ENCODE measurements around the gene DPP4.

Gene DPP4

DNA sequence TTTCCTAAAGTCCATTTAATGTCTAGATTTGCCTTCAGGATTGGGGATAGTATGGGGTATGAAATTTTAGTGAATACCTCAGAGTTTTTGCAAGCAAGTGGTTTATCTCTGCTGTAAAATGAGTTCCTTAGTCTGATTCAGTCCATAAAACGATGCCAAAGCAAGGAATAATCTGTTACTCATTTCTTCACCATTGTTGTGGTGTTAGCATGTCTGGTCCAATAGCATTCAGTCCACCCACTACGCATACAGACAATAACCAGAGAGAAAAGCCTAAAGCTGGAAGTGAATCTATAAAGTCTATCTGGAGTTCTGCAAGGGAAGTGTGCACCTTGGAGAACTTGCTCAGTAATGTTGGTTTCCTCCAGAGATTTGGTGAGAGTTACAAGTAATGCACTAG is 12.9 kb upstream of the DPP4 start:
- intact Hi-C loops (cut with DNase I), result no loop called here
- no peak for DNase-seq

- intact Hi-C loops (cut with DNase I), result no loop called here
- DNase-seq, result no peak
Measured at GRCh38 chr2:162085090-162085891, 11.3 kb upstream of the DPP4 start.

DNA sequence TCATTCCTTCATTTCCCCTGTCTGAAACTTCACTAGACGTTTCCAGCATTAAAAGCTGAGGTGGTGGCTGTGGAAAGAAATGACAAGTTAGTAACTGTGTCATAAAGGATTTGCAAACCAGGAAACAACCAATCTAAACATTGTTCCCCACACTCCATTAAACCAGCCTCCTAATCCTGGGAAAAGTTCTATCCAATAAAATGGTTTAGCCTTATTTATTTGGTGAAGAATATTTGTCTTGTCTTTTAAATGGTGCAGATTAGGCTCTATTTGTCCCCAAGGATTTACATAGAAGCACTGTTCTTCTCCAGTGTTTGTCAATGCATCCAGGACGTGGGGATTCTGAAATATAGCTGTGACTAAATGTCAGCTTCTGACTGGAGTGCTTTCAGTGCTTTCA is 10.5 kb upstream of the DPP4 start:
- intact Hi-C loops (cut with DNase I), result no loop called here
- no peak for DNase-seq

DNA sequence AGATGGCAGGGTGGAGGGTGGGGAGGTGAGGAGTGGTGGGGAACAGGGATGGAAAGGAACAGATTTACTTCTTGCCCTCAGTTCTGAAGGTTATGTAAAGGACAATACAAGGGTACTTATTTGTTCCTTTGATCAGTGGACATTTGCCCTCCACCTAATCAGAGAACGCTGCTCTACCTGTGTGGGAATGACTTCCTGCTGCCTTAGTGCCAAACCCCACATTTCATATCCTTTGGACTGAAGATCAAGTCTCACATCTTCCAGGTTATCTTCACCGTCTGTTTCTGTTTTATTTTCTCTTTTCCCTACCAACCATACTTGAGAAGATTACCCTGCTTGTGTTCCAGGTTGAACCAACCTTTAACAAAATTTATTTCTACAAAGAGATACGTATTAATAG is 8.7 kb upstream of the DPP4 start:
- intact Hi-C loops (cut with DNase I), result no loop called here
- DNase-seq, result no peak

- DNase-seq, result no peak
- intact Hi-C loops (cut with DNase I), result no loop called here
Measured at GRCh38 chr2:162082036-162082435, 8.0 kb upstream of the DPP4 start.

- no peak for DNase-seq
- intact Hi-C loops (cut with DNase I), result no loop called here
Measured at GRCh38 chr2:162079514-162079913, 5.5 kb upstream of the DPP4 start.

DNA sequence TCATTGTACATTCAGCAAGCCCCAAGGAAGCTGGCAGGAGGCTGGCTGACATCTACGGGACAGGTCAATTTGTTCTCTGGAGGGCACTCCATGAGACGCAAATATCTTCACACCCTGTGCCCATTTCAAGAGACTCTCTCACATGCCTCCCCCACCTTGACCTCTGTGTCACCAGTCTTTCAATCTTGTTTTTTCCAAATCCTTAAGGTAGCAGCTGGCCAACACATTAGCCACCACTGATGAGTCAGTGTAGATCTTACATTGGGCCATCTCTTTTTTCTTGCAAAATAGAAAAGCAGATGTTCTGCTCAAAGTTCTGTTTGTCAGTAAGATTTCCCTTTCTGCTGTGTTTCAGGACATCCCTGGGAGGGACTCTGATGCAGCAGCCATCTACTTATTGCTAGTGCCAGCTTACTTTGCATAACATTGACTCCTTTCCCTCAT is 1.7 kb upstream of the DPP4 start:
- DNase-seq, result no peak

DNA sequence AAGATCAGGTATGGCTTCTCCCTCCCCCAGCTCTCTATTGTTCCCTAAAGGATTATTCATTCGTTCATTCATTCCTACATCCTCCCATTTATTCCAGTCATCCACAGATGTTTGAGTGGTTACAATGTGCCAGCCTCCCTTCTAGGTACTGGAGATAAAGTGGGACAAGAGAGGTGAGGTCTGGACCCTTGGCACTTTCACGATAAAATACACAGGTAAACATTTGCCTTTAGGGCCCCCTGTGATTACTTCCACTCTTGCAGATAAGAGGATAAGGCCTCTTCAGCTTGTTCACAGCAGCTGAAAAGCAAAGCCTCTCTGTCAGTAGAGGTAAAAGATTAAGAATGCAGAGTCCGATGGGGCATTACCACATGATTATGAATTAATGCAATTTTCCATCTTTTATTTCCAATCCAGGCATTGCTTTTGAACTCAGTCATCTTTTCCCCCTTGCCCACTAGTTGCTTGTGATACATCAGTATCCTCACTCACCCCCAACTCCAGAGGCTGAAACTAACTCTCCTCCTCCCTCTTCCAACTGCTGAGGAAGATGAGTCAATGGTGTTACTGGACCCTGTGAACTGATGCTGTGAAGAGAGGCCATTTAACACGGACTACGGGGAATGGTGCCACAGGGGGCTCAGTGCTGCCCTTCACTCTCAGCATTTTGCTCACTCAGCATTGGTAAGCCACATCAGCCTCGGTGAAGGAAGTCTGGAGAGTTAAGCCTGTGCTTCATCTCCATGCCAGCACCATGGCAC is 1.1 kb upstream of the DPP4 start:
- DNase-seq, result no peak
- intact Hi-C loops (cut with DNase I), result no loop called here

More for the DNA sequence above, 1.7 kb upstream of the DPP4 start:
- intact Hi-C loops (cut with DNase I), result no loop called here

GRCh38 chr2:162074632-162074895 is 549 bp upstream of the DPP4 start:
- intact Hi-C loops (cut with DNase I), result no loop called here
- DNase-seq, result no peak

- intact Hi-C loops (cut with DNase I), result no loop called here
- peak in 4 of 10 donors; percentile 6 to 83 (median 52) for DNase-seq
Measured at GRCh38 chr2:162072976-162073887, 783 bp downstream of the DPP4 start.

- intact Hi-C loops (cut with DNase I), result no loop called here
- DNase-seq, result no peak
Measured at GRCh38 chr2:162072181-162072702, 1.8 kb downstream of the DPP4 start.

DNA sequence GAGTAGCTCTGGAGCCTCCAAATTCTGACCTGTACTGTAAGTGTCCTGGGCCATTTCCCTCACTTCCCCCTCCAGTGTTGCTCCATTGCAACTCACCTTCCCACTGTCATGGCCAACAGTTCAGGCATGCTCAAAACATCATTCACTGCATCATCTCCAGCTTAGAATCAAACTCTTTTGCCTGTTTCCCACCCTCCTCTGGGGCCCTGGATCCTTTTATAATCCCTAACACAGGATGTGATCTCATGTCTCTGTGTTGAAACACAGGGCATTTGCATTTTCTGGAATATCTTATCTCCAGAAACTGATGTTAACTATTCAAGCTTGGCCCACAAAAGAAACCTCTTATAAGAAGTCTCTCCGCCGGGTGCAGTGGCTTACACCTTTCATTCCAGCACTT is 3.0 kb downstream of the DPP4 start:
- intact Hi-C loops (cut with DNase I), result no loop called here
- no peak for DNase-seq

DNA sequence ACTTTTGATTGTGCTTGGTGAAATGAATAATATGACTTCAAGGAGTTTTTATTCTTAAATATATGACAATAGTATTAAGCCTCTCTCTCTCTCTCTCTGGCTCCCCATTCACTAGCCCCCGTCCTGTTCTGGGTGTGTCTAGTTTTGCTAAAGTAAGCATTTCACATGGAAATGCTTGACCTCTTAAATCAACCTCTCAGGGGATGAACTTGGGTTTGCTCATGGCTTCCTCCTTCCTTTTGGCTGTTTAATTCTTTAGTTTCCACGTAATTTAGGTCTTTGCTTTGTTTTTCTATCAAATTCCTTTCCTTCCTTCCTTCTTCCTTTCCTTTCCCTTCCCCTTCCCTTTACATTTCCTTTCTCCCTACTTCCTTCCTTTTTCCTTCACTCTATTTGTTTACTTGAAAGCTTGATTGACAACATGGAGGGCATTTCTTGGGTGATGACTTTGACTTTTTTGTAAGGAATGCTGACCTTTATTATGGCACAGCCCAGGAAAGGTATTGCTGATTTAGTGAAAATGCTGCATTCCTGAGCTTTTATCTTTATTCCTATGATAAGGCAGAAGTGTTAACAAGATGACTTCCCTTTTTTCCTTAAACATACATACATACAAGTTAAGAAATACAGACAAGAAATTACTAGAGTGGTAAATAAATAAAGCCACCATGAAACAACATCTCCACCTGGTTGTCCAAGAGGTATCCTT is 3.6 kb downstream of the DPP4 start:
- intact Hi-C loops (cut with DNase I), result no loop called here
- no peak for DNase-seq

DNA sequence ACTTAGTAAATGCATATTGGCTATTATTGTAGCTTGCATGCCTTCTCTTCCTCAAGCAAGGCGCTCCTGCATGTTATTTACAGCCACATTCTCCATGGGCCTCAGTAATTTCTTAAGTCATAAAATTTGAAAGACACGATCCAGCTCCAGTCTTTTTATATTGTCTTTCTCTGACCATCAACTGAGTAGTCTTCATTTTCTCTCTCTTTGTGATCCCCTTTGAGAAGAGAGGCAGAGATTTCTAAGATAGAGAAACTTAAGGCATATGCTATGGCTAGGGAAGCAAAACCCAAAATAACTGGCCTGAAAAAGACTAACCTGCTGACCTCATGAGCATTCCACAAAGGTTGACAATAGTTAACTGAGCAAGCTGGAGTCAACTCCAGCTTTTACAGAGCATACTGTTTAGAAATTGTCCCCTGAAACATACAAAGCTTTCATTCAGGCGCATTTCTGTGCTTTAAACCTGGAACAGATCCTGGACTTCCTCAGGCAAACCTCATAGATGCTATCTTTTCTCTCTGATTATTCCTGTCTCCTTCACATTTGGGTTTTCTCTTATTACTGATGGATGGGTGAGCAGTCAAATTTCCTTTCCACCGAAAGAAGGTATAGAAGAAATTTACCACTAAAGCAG is 4.6 kb downstream of the DPP4 start:
- DNase-seq, result no peak
- intact Hi-C loops (cut with DNase I), result no loop called here

GRCh38 chr2:162067596-162067995 is 6.4 kb downstream of the DPP4 start:
- DNase-seq, result no peak
- intact Hi-C loops (cut with DNase I), result no loop called here

DNA sequence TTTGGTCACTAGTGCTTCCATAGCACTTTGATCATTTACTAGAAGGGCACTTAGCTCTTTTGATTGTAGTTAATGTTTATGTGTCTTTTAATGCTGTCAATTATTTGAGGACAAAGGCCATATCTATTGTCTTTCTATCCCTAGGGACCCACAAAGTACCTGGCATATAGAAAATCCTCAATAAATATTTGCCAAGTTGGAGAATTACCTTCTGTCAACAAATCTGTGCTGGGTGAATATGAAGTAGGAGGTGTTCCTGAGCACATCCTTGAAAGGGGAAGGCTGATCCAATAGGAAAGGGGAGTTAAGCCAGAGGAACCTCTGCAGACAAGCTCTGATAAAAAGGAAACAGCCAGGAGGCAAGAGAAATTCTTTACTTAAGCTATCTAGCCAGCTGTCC is 8.2 kb downstream of the DPP4 start:
- DNase-seq, result no peak
- intact Hi-C loops (cut with DNase I), result no loop called here

DNA sequence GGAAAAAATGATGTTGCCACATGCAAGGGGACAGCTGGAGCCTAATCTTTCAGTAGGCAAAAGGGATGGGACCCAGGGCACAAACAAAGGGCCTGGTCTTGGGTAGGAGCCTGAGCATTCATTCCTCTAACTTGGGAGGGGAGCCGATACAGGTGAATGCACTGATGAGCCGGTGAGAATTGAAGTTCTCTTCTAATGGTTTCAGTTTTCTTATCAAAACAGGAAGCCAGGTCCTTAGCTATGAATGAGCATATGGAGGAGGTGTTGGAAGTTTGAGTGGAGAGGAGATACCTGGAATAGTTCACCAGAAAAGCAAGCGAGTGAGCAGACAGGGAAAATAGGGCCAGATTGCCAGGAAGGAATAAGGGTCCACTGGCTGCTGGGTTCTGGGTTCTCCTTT is 10.1 kb downstream of the DPP4 start:
- DNase-seq, result no peak
- intact Hi-C loops (cut with DNase I), result no loop called here

GRCh38 chr2:162063281-162063680 is 10.7 kb downstream of the DPP4 start:
- DNase-seq, result no peak
- intact Hi-C loops (cut with DNase I), result no loop called here

DNA sequence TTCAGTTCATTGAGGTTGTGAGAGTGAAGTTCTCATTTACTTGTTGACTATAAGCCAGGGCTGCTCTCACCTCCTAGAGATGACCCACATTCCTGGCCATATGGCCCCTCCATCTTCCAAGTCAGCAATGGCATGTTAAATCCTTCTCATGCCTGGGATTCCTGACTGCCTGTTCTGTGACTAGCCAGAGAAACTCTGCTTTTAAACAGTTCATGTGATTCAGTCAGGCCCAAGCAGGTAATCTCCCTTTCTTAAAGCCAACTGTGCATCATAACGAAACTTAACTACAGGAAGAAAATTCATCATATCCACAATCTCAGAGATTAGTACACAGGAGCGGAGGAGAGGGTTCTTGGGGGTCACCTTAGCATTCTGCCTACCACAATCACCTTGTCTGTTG is 11.5 kb downstream of the DPP4 start:
- intact Hi-C loops (cut with DNase I), result no loop called here
- DNase-seq, result no peak

DNA sequence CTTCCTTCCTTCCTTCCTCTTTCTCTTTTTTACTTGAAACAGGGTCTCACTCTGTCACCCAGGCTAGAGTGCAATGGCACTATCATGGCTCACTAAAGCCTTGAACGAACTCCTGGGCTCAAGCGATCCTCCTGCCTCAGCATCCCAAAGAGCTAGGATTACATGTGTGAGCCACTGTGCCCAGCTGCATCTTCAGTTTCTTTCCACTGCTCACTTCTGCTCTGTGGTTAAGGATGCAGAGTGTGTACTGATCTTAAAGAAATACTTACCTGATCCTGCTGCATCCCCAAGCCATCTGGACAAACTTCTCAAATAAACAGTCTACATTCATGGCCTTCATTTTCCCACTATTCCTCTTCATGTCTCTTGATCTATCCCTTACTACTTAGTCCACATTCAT is 13.0 kb downstream of the DPP4 start:
- no peak for DNase-seq
- intact Hi-C loops (cut with DNase I), result no loop called here
